SH-SY5Y (cell line): Measurements from ENCODE around the gene ARHGAP21.

Source experiments
- GATA2 ChIP-seq: IDR thresholded peaks from 2 replicates; pipeline ENCODE4 v1.6.1; 2011; ENCODE audit warnings: mild to moderate bottlenecking, low read depth, low read length
- GATA3 ChIP-seq: IDR thresholded peaks from 2 replicates; pipeline ENCODE4 v1.6.1; 2011; ENCODE audit warnings: low read depth, mild to moderate bottlenecking, low read length, moderate library complexity

- TF ChIP-seq GATA2 (no peak), GATA3 (no peak)
Measured at GRCh38 chr10:24574161-24574560, 149.5 kb downstream of the ARHGAP21 start.
